Measurements from ENCODE around the gene FGFR1OP2. TPM values are rescaled to one million over a fixed set of nuclear protein-coding genes. Genes with fewer than 3 reads are reported as not detected.

The FGFR1OP2 gene
- polyA plus RNA-seq, 1 of the 3 experiments (the other 2 are of a cell fraction) = 20.6 TPM

DNA sequence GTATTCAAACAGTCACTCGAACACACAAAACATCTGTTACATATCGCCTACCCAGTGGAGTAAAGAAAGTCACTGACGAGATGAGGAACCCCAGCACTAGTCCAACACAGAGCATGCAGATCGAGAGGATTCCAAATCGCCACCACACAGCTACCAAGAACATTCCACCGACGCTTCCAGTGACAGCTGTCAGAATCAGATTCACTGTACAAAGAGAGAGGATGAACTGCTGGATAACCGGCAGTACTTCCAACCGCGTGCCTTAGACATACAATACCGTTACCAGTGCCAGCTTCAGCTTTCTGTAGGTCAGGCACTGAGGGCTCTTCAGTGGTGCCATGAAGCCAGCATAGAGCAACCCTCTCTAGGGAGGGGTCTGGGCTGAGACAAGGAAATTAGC, 41.5 kb downstream of the FGFR1OP2 start:
- H4K20me1 ChIP-seq (ENCODE audit: insufficient read depth) = 0 out of 2 replicates have a peak, but pooled peaks cover 3% of the 10 kb centered on the region
- DNase-seq = no peak
- H3K79me2 ChIP-seq (ENCODE audit: insufficient read depth) = no peaks in the 10 kb centered on the region
- H3K9me2 ChIP-seq = no peaks in the 10 kb centered on the region
- H3K9me3 ChIP-seq = no peaks in the 10 kb centered on the region
- H3K27me3 ChIP-seq (ENCODE audit: insufficient read depth) = no peaks in the 10 kb centered on the region
- peaks cover 3% of the 10 kb centered on the region for H3F3A ChIP-seq (replicated peaks; ENCODE audit: insufficient read depth)
- 94% methylated on average over 11 of the region's 11 CpGs for WGBS (ENCODE audit: low lambda C conversion rate)
- no peak overlapping the region for H3K4me2 ChIP-seq
- H3K4me3 ChIP-seq (ENCODE audit: low read depth in 2 of 2, low read length in 1 of 2) = no peak overlapping the region
- peaks cover 35 to 54% of the 10 kb centered on the region in 2 experiments for H3K36me3 ChIP-seq (replicated peaks in 1 of 2; ENCODE audit: control insufficient read depth in 1 of 2, insufficient read depth in 2 of 2, low read length in 1 of 2)
- no peak for TF ChIP-seq RXRA (IDR thresholded peaks at IDR 0.05; ENCODE audit: borderline replicate concordance, low read depth)
- no peak for TF ChIP-seq GABPA (IDR thresholded peaks at IDR 0.05; ENCODE audit: low read depth)
- TF ChIP-seq, protein P1, sequence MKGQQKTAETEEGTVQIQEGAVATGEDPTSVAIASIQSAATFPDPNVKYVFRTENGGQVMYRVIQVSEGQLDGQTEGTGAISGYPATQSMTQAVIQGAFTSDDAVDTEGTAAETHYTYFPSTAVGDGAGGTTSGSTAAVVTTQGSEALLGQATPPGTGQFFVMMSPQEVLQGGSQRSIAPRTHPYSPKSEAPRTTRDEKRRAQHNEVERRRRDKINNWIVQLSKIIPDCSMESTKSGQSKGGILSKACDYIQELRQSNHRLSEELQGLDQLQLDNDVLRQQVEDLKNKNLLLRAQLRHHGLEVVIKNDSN (IDR thresholded peaks at IDR 0.05; ENCODE audit: borderline replicate concordance, low read depth) = no peak
- TF ChIP-seq NFIC (IDR thresholded peaks at IDR 0.05; ENCODE audit: borderline replicate concordance) = no peak
- TF ChIP-seq YY1 (IDR thresholded peaks at IDR 0.05; ENCODE audit: low read depth) = no peak
- TF ChIP-seq RAD21 (IDR thresholded peaks at IDR 0.05; ENCODE audit: low read length) = no peak
- TF ChIP-seq JUND (IDR thresholded peaks at IDR 0.05) = no peak
- no peak for TF ChIP-seq RFX5 (IDR thresholded peaks at IDR 0.05; ENCODE audit: low read length)
- TF ChIP-seq EZH2phosphoT487 (IDR thresholded peaks at IDR 0.05; ENCODE audit: borderline replicate concordance, low read depth) = no peak
- TF ChIP-seq FOXM1 (IDR thresholded peaks at IDR 0.05; ENCODE audit: low read depth) = no peak
- no peak for TF ChIP-seq TEAD4 (IDR thresholded peaks at IDR 0.05; ENCODE audit: borderline replicate concordance, insufficient read depth)
- no peak for TF ChIP-seq SMC3 (IDR thresholded peaks at IDR 0.05; ENCODE audit: low read depth, low read length)
- TF ChIP-seq RCOR1 (IDR thresholded peaks at IDR 0.05; ENCODE audit: low read length) = no peak
- no peak for TF ChIP-seq MXI1 (IDR thresholded peaks at IDR 0.05; ENCODE audit: low read depth, low read length)
- TF ChIP-seq MAX (IDR thresholded peaks at IDR 0.05; ENCODE audit: low read depth) = no peak
- TF ChIP-seq, protein P2, sequence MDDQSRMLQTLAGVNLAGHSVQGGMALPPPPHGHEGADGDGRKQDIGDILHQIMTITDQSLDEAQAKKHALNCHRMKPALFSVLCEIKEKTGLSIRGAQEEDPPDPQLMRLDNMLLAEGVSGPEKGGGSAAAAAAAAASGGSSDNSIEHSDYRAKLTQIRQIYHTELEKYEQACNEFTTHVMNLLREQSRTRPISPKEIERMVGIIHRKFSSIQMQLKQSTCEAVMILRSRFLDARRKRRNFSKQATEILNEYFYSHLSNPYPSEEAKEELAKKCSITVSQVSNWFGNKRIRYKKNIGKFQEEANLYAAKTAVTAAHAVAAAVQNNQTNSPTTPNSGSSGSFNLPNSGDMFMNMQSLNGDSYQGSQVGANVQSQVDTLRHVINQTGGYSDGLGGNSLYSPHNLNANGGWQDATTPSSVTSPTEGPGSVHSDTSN (IDR thresholded peaks at IDR 0.05) = no peak
- TF ChIP-seq TCF12 (IDR thresholded peaks at IDR 0.05) = no peak
- no peak for TF ChIP-seq REST (IDR thresholded peaks at IDR 0.05; ENCODE audit: low read depth, low read length)
- no peak overlapping the region for H3K27ac ChIP-seq (ENCODE audit: low read depth in 2 of 2, low read length in 1 of 2)
- ChIA-PET CTCF (interaction anchor here (1.7 kb wide), 1 partner anchor 10 kb away, joined by 5 read pairs; no protein-coding TSS in a partner anchor), POLR2A (no interaction called here)
- H2AFZ ChIP-seq (ENCODE audit: low read depth) = no peak overlapping the region
- H3K9ac ChIP-seq = no peak overlapping the region
- H3K4me1 ChIP-seq (ENCODE audit: control insufficient read depth in 1 of 2, insufficient read depth in 2 of 2, low read depth in 1 of 2, low read length in 1 of 2) = no peaks in the 10 kb centered on the region; a peak in 1 of 4 replicates

Data from SK-N-SH (cell line).